ENCODE measurements around the gene FAM229A.
"Not testable (repeated sequence)": the region's sequence is repeated elsewhere in the genome, so short reads cannot be mapped to it uniquely, and the experiment has no call there.

- TF ChIP-seq, protein P1, sequence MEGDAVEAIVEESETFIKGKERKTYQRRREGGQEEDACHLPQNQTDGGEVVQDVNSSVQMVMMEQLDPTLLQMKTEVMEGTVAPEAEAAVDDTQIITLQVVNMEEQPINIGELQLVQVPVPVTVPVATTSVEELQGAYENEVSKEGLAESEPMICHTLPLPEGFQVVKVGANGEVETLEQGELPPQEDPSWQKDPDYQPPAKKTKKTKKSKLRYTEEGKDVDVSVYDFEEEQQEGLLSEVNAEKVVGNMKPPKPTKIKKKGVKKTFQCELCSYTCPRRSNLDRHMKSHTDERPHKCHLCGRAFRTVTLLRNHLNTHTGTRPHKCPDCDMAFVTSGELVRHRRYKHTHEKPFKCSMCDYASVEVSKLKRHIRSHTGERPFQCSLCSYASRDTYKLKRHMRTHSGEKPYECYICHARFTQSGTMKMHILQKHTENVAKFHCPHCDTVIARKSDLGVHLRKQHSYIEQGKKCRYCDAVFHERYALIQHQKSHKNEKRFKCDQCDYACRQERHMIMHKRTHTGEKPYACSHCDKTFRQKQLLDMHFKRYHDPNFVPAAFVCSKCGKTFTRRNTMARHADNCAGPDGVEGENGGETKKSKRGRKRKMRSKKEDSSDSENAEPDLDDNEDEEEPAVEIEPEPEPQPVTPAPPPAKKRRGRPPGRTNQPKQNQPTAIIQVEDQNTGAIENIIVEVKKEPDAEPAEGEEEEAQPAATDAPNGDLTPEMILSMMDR (IDR thresholded peaks at IDR 0.05): not testable (repeated sequence)
- TF ChIP-seq E2F4 (CRISPR knock-in tag; IDR thresholded peaks at IDR 0.05; ENCODE audit: borderline replicate concordance, low read depth); ZBTB21 (CRISPR knock-in tag; IDR thresholded peaks at IDR 0.05; ENCODE audit: borderline replicate concordance); ATF6 (CRISPR knock-in tag; IDR thresholded peaks at IDR 0.05); USF2 (CRISPR knock-in tag; IDR thresholded peaks at IDR 0.05): not testable (repeated sequence)
- TF ChIP-seq, protein P2, sequence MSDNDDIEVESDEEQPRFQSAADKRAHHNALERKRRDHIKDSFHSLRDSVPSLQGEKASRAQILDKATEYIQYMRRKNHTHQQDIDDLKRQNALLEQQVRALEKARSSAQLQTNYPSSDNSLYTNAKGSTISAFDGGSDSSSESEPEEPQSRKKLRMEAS (CRISPR knock-in tag; IDR thresholded peaks at IDR 0.05): not testable (repeated sequence)
Observed at GRCh38 chr1:32396524-32396923, 34.2 kb upstream of the FAM229A start.
